Activated naive CD4-positive, alpha-beta T cell treated with anti-CD3 and anti-CD28 coated beads, Interleukin-2, amount 50 U/mL, for 24 hours (primary cell): Measurements from ENCODE around the gene FAM13A.
"Not testable (repeated sequence)": the region's sequence is repeated elsewhere in the genome, so short reads cannot be mapped to it uniquely, and the experiment has no call there.

ENCODE experiments used
- H3K27ac Mint-ChIP-seq: one replicate; pipeline ENCODE4 v1.8.0; 2021; ENCODE audit warnings: mild to moderate bottlenecking, mixed read lengths
- H3K27me3 Mint-ChIP-seq: one replicate; pipeline ENCODE4 v1.8.0; 2021; ENCODE audit warnings: mixed read lengths
- H3K36me3 Mint-ChIP-seq: one replicate; pipeline ENCODE4 v1.8.0; 2021; ENCODE audit warnings: mixed read lengths
- H3K4me1 Mint-ChIP-seq: one replicate; pipeline ENCODE4 v1.8.0; 2021; ENCODE audit warnings: mixed read lengths
- H3K4me3 Mint-ChIP-seq: one replicate; pipeline ENCODE4 v1.8.0; 2021; ENCODE audit warnings: mild to moderate bottlenecking, mixed read lengths
- H3K9me3 Mint-ChIP-seq: one replicate; pipeline ENCODE4 v1.8.0; 2021; ENCODE audit warnings: mixed read lengths

FAM13A gene

GRCh38 chr4:88995257-88995656 is 61.7 kb downstream of the FAM13A start:
- H3K27ac Mint-ChIP-seq, H3K36me3 Mint-ChIP-seq, H3K9me3 Mint-ChIP-seq, H3K4me3 Mint-ChIP-seq, H3K27me3 Mint-ChIP-seq, H3K4me1 Mint-ChIP-seq: not testable (repeated sequence)

DNA sequence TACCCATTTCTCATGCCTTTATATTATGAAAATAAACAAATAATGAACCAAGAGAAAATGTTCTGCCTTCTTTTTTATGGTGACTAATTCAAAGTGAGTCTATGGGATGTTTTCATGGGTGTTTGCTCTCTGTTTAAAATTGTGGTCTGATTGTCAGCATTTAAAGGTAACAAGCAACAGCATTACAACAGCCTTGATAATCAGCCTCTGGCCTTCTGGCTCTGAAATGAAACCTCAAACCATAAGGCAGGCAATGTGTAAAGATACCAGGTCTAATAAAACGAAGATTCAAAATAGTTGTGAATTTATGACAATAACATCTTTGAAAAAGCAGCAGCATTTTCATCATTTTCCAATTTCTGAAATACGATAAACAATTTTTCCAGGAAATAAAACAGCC is 63.7 kb downstream of the FAM13A start:
- Mint-ChIP-seq H3K27ac (no peak overlapping the region), H3K4me3 (no peak overlapping the region), H3K9me3 (no peaks in the 10 kb centered on the region), H3K36me3 (no peaks in the 10 kb centered on the region), H3K4me1 (no peaks in the 10 kb centered on the region), H3K27me3 (no peaks in the 10 kb centered on the region)

DNA sequence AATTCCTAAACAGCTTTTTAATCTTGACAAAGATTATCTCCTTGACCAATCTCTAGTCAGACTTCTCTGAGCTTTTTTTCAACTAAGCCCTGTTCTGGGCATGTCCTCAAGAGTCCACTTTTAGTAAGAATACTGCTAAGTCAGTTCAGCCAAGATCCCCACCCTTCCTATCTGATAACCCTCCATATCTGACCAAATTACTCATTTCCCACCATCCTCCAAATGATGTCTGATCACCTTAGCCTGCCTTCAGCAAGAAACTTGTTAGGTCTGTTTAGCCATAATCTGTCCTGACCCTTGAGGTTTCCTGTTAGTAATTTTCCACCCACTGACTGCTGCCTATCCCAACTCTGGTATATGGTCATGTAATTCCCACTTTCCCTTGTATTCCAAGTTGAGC is 65.2 kb downstream of the FAM13A start:
- Mint-ChIP-seq H3K27ac (no peak overlapping the region), H3K36me3 (no peaks in the 10 kb centered on the region), H3K9me3 (no peaks in the 10 kb centered on the region), H3K4me1 (no peaks in the 10 kb centered on the region), H3K27me3 (no peaks in the 10 kb centered on the region), H3K4me3 (no peak overlapping the region)

GRCh38 chr4:88989990-88990389 is 67.0 kb downstream of the FAM13A start:
- Mint-ChIP-seq H3K4me1 (no peaks in the 10 kb centered on the region), H3K27me3 (no peaks in the 10 kb centered on the region), H3K27ac (no peak overlapping the region), H3K36me3 (no peaks in the 10 kb centered on the region), H3K9me3 (no peaks in the 10 kb centered on the region), H3K4me3 (no peak overlapping the region)

DNA sequence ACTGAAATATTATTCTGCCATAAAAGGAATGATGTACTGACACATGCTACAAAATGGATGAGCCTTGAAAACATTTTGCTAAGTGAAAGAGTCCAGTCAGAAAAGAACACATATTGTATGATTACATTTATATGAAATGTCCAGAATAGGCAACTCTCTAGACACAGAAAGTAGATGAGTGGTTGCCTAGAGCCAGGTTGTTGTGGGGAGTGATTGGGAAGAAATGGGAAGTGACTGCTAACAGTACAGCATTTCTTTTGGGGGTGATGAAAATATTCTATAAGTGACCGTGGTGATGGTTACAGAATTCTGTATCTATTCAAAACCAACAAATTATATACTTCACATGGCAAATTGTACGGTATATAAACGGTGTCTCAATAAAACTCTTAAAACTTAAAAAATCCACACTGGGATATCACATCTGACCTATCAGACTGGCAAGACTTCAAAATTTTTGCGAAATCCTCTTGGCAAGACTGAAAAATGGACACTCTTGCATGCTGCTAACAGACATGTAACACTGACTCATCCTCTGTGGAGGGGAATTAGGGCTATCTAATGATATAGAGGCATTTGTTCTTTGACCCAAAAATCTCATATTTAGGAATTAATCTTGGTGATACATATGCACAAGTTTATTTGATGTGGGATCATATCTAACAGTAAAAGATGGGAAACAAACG is 71.8 kb downstream of the FAM13A start:
- no peaks in the 10 kb centered on the region for H3K36me3 Mint-ChIP-seq
- no peak overlapping the region for H3K4me3 Mint-ChIP-seq
- no peaks in the 10 kb centered on the region for H3K4me1 Mint-ChIP-seq
- no peaks in the 10 kb centered on the region for H3K9me3 Mint-ChIP-seq
- H3K27ac Mint-ChIP-seq: no peak overlapping the region
- peaks cover 2% of the 10 kb centered on the region for H3K27me3 Mint-ChIP-seq

DNA sequence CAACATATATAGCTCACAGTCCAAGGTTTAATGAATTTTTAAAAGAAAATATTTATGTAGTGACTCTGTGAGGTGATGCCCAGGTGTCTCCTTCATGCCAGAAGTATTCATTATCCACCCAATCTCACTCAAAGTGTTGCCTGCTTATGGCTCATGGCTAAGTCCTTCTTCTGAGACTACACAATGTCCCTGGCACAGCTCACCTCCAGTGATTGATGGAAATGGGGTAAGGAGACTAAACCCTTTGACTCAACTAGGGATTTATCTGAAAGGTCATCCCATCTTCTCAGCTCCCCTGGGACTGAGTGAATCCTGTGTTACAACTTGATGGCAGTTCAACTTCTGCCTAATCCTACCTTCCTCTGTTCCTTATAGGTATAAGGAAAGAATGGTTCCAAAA is 74.2 kb downstream of the FAM13A start:
- H3K27me3 Mint-ChIP-seq: peaks cover 2% of the 10 kb centered on the region
- H3K4me3 Mint-ChIP-seq: no peak overlapping the region
- no peaks in the 10 kb centered on the region for H3K36me3 Mint-ChIP-seq
- H3K27ac Mint-ChIP-seq: no peak overlapping the region
- H3K9me3 Mint-ChIP-seq: no peaks in the 10 kb centered on the region
- no peaks in the 10 kb centered on the region for H3K4me1 Mint-ChIP-seq

GRCh38 chr4:88981993-88982392 is 75.0 kb downstream of the FAM13A start:
- H3K9me3 Mint-ChIP-seq: no peaks in the 10 kb centered on the region
- H3K27me3 Mint-ChIP-seq: peaks cover 2% of the 10 kb centered on the region
- H3K27ac Mint-ChIP-seq: no peak overlapping the region
- H3K4me3 Mint-ChIP-seq: no peak overlapping the region
- no peaks in the 10 kb centered on the region for H3K4me1 Mint-ChIP-seq
- no peaks in the 10 kb centered on the region for H3K36me3 Mint-ChIP-seq

DNA sequence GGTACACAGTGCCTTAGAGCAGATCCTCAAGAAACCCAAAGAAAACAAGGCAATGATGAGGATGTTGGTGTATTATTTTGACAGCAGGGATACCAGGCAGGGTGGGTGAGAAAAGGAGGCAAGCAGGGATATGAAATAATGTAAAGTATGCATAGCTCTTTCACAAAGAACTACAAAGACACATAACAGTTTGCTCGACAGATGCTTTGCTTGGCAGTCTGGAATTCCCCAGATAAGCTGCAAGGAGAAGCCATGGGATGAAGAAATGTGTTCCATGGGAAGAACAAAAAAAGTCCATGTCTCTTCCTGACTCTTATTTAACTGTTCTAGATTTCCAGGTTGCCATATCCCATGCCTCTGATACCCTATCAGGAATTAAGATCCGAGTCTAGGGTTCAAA is 75.4 kb downstream of the FAM13A start:
- Mint-ChIP-seq H3K36me3 (no peaks in the 10 kb centered on the region), H3K27me3 (peaks cover 2% of the 10 kb centered on the region), H3K27ac (no peak overlapping the region), H3K9me3 (no peaks in the 10 kb centered on the region), H3K4me3 (no peak overlapping the region), H3K4me1 (no peaks in the 10 kb centered on the region)

DNA sequence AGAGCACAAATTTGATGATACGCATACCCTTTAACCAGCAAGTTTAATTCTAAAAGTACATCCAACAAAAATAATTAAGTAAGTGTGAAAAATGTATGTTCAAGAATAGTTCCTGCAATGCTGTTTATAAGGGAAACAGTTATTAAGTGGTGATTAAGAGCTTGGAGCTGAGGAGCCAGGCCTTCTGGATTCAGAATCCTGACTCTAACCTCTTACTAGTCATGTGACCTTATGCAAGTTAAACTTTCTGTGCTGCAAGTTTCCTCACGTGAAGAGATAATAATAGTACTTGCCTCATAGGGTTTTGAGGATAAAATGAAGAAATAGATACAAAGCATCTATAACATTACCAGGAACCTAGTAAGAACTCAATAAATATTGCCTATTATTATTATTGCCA is 77.7 kb downstream of the FAM13A start:
- Mint-ChIP-seq H3K9me3 (no peaks in the 10 kb centered on the region), H3K36me3 (no peaks in the 10 kb centered on the region), H3K4me1 (no peaks in the 10 kb centered on the region), H3K4me3 (no peak overlapping the region), H3K27me3 (peaks cover 4% of the 10 kb centered on the region), H3K27ac (no peak overlapping the region)

DNA sequence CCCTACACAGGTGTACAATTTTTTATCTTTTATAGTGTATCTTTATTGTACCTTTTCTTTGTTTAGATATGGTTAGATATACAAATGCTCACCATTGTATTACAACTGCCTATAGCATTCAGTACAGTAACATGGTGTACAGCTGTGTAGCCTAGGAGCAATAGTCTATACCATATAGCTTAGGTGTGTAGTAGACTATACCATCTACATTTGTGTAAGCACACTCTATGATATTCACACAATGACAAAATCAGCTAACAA is 80.3 kb downstream of the FAM13A start:
- H3K36me3 Mint-ChIP-seq: no peaks in the 10 kb centered on the region
- no peak overlapping the region for H3K4me3 Mint-ChIP-seq
- no peak overlapping the region for H3K27ac Mint-ChIP-seq
- peaks cover 9% of the 10 kb centered on the region for H3K9me3 Mint-ChIP-seq
- H3K4me1 Mint-ChIP-seq: no peaks in the 10 kb centered on the region
- H3K27me3 Mint-ChIP-seq: peaks cover 4% of the 10 kb centered on the region

DNA sequence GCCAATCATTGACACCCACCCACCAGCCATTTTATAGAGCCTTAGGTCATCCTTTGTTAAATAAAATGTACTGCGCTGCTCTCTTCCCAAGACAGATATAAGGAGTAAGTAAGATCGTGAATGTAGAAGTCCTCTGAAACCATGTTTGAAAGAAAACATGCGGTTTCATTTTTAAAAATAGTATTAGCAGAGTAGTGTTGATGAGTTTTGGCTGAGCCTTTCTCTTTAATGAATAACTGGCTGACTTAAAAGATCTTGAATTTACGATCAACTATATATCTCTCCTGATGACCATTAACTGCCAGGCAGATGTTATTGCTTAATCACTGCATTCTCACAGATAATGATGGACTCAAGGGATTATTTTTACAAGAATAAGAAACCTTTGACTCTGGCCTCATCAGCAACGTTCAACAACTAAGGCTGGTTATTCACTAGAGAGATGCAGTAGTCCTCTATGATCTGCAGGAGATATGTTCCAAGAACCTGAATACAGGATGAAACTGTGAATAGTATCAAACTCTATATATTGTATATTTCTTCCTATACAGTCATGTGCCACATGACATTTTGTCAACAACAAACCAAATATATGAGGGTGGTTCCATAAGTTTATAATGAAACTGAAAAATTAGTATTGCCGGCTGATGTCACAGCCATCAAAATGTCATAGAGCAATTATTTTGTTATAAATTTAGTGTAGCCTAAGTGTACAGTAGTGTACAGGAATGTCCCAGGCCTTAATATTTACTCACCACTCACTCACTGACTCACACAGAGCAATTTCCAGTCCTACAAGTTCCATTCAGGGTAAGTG is 80.8 kb downstream of the FAM13A start:
- Mint-ChIP-seq H3K4me1 (no peaks in the 10 kb centered on the region), H3K9me3 (peaks cover 9% of the 10 kb centered on the region), H3K36me3 (no peaks in the 10 kb centered on the region), H3K27ac (no peak overlapping the region), H3K27me3 (peaks cover 2% of the 10 kb centered on the region), H3K4me3 (no peak overlapping the region)

DNA sequence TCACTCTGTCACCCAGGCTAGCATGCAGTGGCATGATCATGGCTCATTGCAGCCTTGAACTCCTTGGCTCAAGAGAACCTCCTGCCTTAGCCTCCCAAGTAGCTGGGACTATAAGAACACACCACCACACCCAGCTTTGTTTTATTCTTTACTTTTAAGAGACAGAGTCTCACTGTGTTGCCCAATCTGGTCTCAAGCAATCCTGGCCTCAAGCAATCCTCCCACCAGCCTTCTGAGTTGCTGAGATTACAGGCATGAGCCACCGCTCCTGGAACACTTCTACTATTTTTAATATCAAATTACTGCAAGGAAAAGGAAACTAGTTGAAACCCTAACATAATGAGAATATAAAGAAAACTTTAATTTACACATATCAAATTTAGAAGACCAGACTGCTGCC is 85.4 kb downstream of the FAM13A start:
- H3K27me3 Mint-ChIP-seq: peaks cover 2% of the 10 kb centered on the region
- H3K36me3 Mint-ChIP-seq: peaks cover 2% of the 10 kb centered on the region
- no peak overlapping the region for H3K27ac Mint-ChIP-seq
- no peak overlapping the region for H3K4me3 Mint-ChIP-seq
- H3K9me3 Mint-ChIP-seq: peaks cover 9% of the 10 kb centered on the region
- H3K4me1 Mint-ChIP-seq: no peaks in the 10 kb centered on the region

- no peaks in the 10 kb centered on the region for H3K27me3 Mint-ChIP-seq
- peaks cover 2% of the 10 kb centered on the region for H3K36me3 Mint-ChIP-seq
- H3K4me1 Mint-ChIP-seq: no peaks in the 10 kb centered on the region
- peaks cover 9% of the 10 kb centered on the region for H3K9me3 Mint-ChIP-seq
- no peak overlapping the region for H3K4me3 Mint-ChIP-seq
- no peak overlapping the region for H3K27ac Mint-ChIP-seq
These were observed 87.2 kb downstream of the FAM13A start for GRCh38 chr4:88969746-88970145.

- Mint-ChIP-seq H3K36me3 (peaks cover 2% of the 10 kb centered on the region), H3K27ac (no peak overlapping the region), H3K4me1 (no peaks in the 10 kb centered on the region), H3K27me3 (no peaks in the 10 kb centered on the region), H3K4me3 (no peak overlapping the region), H3K9me3 (peaks cover 9% of the 10 kb centered on the region)
These were observed 87.7 kb downstream of the FAM13A start for GRCh38 chr4:88969271-88969670.

GRCh38 chr4:88967883-88968331 is 89.1 kb downstream of the FAM13A start:
- Mint-ChIP-seq H3K27ac (no peak overlapping the region), H3K36me3 (peaks cover 2% of the 10 kb centered on the region), H3K4me3 (no peak overlapping the region), H3K27me3 (no peaks in the 10 kb centered on the region), H3K4me1 (peaks cover 4% of the 10 kb centered on the region), H3K9me3 (peaks cover 2% of the 10 kb centered on the region)

DNA sequence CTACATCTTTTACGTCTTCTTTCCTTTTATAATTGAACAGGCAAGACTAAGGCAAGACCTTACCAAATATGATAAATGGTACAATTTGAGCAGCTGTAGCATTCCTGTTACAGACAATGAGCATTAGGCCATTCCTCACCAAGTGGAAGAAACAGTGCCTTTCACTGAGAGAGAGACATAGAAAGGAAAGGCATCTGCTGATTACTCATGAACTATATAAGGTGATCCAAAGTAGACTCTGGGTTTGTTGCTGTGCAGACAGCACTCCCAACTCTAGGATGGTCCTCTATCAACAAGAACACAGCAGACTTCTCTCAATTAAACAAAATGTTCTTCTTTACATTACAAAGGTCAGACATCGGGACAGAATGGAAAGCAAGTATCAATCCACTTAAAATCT is 91.9 kb downstream of the FAM13A start:
- H3K27me3 Mint-ChIP-seq: no peaks in the 10 kb centered on the region
- no peaks in the 10 kb centered on the region for H3K9me3 Mint-ChIP-seq
- no peaks in the 10 kb centered on the region for H3K36me3 Mint-ChIP-seq
- no peak overlapping the region for H3K4me3 Mint-ChIP-seq
- no peak overlapping the region for H3K27ac Mint-ChIP-seq
- H3K4me1 Mint-ChIP-seq: peaks cover 10% of the 10 kb centered on the region

DNA sequence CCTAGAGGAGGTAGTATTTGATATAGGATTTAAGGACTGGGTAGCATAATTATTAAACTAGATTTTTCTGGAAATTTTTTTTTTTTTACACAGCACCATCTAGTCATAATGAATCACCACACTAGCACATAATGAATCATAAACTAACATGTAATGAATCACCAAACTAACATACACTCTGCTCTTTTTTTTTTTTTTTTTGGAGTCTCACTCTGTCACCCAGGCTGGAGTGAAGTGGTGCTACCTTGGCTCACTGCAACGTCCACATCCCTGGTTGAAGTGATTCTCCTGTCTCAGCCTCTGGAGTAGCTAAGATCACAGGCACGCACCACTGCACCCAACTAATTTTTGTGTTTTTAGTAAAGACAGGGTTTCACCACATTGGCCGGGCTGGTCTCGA is 92.5 kb downstream of the FAM13A start:
- Mint-ChIP-seq H3K36me3 (no peaks in the 10 kb centered on the region), H3K27ac (no peak overlapping the region), H3K4me1 (peaks cover 10% of the 10 kb centered on the region), H3K9me3 (peaks cover 1% of the 10 kb centered on the region), H3K27me3 (no peaks in the 10 kb centered on the region), H3K4me3 (no peak overlapping the region)
